DLD1 (cell line): ENCODE data around the gene HDC.

Source experiments
- in situ Hi-C: cut with HindIII; loops from 2 replicates; pipeline ENCODE4 v1.10.0; 2017; ENCODE audit warnings: low sequenced_read_pairs

The HDC gene

GRCh38 chr15:50228866-50229265 lies 36.7 kb downstream of the HDC start:
- in situ Hi-C loops = no loop called here

GRCh38 chr15:50227076-50227475 lies 38.5 kb downstream of the HDC start:
- in situ Hi-C loops = no loop called here

GRCh38 chr15:50225938-50226337 lies 39.6 kb downstream of the HDC start:
- in situ Hi-C loops = no loop called here

DNA sequence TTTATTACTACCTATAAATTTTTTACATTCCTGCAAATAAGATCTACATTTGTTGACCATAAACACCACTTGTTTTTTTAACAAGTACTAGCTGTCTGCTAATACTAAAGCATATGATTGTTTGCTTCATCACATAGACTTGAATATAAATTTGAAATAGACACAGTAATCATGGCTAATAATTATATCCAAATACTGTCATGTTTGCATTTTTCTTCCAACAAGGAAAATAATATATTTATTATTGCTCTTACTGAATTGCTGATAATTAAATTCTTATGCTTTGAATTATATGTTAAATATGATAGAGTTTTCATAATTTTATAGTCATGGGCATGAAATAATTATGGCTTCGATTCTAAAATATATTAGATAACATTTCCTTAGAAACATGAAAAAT lies 40.5 kb downstream of the HDC start:
- in situ Hi-C loops = no loop called here

DNA sequence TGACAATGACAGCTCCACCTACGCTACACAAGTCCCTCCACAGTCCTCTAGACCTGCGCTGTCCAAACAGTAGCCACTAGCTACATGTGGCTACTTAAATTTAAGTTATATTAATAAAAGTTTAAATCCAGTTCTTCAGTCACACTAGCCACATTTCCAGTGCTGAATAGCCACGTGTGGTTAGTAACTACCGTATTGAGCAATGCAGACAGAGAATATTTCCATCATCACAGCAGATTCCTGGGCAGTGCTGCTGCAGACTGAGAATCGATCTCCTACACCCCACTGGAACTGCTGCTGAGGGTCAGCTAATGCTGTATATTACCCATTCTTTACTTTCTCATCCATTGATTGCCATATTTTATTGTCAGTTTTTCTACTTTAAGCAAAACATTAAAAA lies 40.9 kb downstream of the HDC start:
- in situ Hi-C loops = no loop called here

GRCh38 chr15:50222181-50222580 lies 43.3 kb downstream of the HDC start:
- in situ Hi-C loops = no loop called here

- in situ Hi-C loops = no loop called here
Measured at GRCh38 chr15:50219820-50220219, 45.7 kb downstream of the HDC start.

DNA sequence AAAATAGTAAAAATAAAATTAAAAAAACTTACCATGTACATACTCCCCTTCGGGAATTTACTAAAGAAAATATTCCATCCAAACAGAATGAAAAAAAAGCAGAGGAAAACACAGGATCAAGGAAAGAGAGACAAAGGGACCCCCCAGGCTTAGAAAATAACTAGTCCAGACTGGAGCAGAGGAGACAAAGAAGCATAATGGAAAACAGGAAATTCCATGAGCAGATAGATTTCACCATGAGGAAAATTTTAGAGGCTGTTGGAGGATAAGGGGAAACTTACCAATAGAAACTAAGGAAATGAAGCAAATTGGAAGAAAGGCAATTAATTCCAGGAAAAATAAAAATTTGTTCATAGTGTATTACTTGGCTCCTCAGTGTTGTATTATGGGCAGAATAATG lies 46.8 kb downstream of the HDC start:
- in situ Hi-C loops = no loop called here

DNA sequence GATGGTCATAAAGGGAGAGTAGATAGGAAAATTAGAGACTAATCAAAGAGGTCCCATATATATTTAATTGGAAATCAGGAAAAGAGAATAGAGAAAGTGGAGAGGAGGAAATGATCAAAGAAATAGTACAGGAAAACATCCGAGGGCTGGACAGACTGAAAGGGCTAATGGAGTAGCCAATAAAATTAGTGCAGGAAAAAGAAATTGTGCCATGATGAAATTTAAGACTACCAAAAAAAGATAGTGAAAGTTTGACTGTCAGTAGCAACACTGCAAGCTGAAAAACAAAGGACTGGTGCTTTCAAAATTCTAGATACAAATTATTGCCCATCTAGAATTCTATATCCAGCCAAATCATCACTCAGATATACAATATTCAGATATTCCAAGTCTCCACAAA lies 47.2 kb downstream of the HDC start:
- in situ Hi-C loops = no loop called here

GRCh38 chr15:50210462-50211157 lies 54.9 kb downstream of the HDC start:
- in situ Hi-C loops = no loop called here

DNA sequence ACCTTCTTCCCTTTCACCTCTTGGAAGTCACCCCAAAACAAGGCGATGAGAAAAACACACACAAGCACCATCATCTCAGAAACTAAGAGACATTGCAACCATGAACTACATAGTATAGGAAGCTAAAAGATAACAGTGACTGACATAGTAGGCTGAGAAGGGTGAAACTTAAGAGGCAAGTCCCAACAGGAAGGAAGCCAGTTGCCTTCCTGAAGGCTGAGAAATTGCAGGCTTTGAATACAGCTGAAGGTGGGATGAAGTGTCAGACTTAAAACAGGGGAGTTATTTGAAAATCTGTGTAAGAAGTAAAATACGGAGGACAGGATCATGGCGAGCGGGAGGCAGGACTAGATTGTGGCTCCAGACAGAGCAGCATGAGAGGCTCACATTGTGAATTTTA lies 55.7 kb downstream of the HDC start:
- in situ Hi-C loops = no loop called here

DNA sequence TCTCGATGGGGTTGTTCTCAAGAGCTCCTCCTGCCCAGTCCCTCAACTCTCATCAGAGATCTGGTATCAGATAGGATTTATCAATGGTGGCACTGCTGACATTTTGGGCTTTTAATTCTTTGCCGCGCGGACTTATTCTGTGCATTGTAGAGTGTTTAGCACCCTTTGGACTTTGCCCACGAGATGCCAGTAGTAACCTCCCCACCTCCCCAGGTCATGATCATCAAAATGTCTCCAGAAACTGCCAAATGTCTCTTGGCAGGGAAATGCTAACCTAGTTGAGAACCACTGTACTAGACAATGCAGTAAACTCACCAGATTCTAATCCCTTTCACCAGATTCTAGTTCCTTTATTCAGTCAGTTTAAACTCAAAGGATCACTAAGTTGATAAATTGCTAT lies 59.5 kb downstream of the HDC start:
- in situ Hi-C loops = no loop called here

DNA sequence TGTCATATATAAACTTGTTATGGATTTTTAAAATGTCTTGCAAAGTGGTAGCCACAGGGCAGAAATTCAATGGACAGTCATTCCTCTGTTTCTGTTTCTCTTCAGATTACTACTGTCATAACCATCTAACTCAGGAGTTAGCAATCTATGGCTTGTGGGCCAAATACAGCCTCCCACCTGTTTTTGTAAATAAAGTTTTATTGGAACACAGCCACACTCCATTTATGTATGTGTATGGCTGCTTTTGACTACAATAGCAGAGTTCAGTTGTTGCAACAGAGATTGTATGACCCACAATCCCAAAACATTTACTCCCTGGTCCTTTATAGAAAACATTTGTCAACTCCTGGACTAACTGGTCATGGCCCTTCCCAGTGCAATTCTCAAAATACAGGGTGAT lies 63.5 kb downstream of the HDC start:
- in situ Hi-C loops = no loop called here

GRCh38 chr15:50192926-50193620 lies 72.5 kb downstream of the HDC start:
- in situ Hi-C loops = no loop called here

DNA sequence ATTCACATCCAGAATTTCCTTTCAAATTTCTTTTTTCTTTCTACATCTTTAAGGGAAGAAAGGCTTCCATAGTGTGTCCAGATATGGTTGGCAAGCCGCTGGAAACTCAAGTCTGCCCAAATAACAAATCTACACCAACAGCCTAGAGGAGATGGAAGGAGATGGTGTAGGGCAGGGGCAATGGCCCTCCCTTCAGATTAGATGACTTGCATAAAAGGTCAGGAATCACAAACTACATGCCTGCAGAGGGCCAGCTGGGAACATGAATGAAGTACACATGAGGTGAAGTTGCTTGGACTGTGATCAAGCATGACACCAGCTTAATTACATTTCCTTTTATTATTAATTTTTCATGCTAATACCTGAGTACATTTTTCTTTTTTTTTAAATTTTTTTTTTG lies 73.4 kb downstream of the HDC start:
- in situ Hi-C loops = no loop called here
